GM21723 (cell line): ENCODE results near the gene DPP4.

Experiments used
- ATAC-seq: cut with Tn5 transposase; IDR thresholded peaks from one replicate; pipeline ENCODE4 v1.9.1; 2021; ENCODE audit warnings: mild to moderate bottlenecking, moderate library complexity; ENCODE audit not compliant: unreplicated experiment

The DPP4 gene

DNA sequence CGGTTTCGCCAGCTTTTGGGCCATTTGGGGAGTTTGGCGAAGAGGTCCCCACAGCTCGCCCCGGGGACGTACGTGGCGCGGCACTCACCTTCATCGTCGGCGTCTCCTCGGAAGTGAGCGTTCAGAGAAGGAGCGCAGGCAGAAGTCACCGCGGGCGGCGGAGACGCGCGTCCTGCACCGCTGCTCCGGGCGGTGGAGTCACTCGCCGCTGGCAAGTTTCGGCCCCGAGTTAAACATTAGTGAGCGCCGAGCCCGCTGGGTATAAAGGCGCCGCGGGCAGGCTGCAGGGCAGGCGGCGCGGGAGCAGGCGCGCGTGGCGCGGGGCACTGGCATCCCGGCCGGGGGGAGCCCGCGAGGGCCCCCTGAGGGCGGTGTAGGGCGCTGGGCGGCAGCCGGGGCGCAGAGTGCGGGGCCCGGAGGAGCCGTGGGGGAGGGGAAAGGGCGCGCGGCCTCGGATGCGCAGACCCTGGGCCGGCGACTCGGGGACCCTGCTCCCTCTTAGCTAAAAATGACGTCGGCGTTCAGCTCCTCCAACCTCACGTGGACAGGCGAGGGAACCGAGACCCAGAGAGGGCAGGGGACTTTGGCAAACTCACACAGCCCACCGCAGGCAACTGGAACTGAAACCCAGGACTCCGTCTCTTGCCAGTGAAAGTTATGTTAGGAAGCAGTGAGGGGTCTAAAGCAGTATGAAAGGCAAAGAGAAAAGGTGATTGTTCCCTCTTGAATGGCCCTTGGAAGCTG is at the start of gene DPP4:
DPP4 (minus strand) TSS at position 328 of the 744 bp plus-strand sequence; CDS start at position 94, 234 bp downstream.
- peak; percentile 88 for ATAC-seq

DNA sequence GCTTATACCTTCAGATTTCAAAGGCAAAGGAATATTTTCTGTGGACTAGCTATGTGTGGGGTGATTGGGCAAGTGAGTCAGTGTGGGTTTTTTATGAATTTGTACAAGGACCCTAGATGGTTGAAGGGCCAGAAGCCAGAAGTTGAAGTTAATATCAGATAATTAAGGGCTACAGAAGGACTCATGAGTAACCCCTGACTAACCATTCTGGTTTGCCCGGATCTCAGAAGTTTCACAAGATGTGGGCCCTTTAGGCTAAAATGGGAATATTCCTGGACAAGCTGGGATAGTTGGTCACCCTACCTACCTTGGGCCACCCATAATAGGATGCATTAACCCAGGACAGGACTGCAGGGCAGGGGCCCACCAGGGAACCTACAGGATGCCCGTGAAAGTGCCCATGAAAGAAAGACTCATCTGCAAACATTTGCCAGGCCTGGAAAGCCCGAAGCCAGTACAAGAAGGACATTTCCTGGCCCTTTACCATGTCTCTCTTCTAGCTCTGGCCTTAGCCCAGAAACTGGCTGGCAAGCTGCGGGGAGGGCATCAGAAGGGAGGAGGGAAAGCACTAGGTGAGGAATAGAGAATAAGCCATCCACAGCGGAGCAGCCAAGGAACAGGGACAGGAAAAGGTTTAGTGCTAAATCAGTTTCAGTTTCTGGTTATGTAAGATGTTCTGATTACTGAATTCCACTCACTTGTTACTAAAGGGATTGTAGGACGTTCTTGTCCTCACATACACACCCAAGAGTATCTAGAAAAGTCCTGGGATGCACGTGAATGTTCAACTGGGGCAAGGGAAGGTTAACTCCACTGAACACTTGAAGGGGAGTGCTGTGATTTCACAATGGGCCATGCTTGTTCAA is 44.4 kb upstream of the DPP4 start:
- ATAC-seq: no peak

DNA sequence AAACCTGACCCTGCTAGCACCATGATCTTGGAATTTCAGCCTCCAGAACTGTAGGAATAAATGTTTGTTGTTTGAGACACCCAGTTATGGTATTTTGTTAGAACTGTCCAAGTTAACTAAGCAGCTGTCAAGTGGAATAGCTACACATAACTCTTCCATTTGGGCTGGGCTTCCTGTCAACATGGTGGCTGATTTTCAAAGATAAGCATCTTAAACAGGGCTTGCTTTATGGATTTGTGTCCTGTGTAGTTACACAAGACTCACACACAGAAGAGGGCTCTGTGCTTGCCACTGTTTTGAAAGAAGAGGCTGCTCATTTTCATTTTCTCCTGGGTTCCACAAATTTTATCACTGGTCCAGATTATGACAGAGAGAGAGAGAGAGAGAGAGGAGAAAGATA is 42.3 kb upstream of the DPP4 start:
- no peak for ATAC-seq

DNA sequence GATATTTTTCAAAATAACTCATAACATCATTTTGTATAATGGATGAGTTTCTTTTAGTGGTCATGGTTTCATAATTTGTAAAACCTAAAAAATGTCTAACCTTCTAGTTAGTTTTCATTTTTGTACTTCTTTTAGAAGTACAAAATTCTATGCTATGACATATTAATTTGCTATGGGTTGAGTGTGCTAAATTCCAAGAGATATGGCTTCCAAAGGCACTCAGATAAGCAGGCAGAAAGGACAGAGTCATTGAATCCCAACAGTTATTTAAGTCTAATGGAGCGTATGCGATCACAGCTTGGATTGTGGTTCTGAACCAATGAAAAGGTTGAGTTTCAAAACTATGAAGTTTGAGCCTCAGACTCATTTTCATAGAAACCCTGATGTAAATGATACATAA is 41.1 kb upstream of the DPP4 start:
- ATAC-seq: no peak

DNA sequence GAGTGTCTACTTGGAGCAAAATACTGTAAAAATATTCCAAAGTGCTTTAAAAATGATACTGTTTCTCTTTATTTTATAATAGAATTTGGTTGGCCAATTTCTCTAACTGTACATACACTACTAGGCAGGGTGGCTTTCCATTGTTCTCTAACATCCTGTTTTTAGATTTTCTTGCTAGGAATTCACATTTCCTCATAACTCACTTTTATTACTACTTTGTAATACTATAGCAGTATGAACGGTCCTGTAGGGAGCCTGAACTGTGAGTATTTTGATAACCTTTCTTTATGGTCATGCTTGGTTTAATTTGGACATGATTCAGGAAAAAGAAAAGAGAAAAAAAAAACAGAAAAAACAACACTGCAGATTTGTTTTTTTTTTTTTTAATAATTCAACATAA is 40.3 kb upstream of the DPP4 start:
- ATAC-seq: no peak

DNA sequence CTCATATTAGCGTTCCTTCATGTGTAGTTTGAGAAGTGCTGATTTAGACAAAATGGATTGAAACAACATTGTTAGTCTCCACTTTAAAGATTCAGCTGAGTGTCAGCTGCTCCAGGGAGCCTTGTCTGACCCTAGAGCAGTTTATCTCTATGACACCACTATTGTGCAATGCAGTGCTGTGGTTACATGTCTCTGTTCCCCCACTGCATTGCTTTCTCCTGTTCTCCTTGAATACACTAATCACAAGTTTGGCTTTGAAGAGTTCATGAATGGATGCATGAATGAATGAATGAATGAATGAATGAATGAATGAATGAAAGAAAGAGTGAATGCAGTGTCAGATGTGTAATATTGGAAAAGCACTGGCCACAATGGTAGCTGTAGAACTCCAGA is 39.8 kb upstream of the DPP4 start:
- ATAC-seq: no peak

DNA sequence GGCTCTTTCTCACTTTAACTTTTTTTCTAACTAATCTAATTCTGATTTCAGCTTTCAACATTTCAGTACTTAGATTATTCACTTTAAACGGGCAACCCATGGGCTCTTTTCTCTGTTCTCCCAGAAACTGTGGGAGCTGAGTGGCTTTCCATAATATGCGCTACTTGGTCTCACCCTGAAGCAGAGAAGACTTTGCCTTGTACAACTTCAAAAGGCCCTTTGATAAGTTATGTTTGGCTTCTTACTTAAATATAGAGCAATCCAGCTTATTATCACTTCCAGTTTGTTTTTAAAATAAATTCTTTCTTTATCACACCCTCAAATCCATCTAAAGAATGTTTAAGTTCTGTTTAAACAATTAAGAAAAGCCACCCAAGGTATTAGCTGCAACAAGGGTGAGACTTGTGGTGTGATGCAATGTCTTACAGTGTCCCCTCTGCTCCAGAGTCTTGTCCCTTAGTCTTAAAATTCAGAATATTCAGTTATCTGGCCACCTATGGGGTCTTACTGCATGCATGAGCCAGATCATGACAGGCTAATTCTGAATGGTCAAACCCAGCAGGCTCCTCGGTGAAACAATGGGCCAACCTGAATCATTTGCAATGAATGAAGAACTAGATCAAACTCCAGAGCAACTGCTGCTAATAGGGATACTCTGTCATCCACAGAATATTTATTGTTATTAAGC is 39.2 kb upstream of the DPP4 start:
- ATAC-seq: no peak

DNA sequence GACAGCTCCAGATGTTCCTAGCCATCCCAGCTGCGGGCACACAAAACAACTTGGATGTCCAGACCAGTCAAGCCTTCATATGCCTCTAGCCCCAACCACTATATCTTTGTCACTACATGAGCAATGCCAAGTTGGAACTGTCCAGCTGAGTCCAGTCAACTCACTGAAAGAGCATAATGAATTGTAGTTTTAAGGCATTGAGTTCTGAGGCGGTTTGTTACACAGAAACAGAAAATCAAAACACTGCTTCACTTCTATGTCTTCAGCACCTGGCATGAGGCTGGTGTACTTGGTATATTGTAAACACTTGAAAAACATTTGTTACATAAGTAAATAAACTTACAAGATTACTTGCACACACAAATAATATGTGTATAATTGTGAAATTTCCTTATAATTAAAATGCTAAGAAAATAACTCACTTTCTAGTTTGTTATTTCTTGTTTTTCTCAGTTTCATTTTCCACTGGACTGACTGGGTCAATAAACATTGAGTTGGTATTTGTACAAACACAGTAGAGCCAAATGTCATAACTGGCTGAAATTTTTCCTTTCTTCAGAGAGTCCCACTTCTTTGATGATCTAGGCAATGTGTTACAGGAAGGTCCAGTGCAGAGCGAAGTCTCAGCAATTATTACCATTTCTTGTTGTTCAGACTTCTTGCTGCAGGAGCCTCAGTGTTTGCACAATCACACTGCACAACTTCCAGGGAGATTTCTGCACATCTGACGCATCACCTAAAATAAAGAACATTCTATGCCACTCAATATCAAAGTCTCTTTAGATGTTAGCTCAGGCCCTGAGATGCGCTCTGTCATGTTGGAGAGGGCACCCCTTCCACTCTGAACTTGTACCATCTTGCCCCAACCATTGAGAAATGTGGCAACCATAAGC is 38.2 kb upstream of the DPP4 start:
- ATAC-seq: no peak

DNA sequence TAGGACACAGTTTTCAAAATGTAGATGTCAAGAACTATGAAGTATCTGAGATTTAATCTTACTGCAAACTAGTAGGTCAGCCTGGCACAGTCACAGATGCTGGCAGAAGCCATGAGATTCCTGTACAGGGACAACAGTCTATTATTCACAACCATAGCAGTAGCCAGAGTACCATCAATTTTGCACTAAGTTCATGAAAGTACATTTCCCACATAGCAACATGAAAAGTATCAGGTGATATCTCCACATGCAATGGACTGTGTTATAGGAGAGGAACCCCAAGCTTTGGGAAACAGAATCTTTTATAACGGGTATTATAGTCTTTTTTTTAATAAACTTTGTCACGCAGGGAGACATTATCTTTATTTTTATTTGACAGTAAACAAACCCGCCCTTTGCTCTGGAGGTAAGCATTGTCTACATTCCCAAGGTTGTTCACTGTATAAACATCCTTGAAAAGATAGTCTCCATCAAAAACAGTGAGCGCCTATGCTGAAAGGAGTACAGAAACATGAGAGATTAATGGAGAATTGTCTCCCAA is 33.4 kb upstream of the DPP4 start:
- ATAC-seq: no peak

DNA sequence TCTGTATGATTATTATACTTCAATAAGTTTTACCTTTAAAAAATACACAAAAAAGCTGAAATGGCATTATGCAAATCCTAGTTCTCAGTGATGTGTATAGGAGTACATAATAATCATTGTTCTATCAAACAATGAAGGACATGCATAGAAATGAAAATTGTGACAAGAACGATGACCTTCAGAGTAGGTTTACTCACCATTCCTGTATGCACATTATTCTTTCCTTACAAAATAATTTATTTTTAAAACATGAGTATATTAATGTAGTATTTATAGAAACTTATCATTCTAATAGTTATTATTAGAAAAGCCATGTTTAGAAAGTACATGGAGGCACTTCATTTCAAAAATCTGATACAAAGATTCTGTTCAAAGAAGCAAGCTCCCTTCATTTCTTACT is 32.7 kb upstream of the DPP4 start:
- no peak for ATAC-seq

DNA sequence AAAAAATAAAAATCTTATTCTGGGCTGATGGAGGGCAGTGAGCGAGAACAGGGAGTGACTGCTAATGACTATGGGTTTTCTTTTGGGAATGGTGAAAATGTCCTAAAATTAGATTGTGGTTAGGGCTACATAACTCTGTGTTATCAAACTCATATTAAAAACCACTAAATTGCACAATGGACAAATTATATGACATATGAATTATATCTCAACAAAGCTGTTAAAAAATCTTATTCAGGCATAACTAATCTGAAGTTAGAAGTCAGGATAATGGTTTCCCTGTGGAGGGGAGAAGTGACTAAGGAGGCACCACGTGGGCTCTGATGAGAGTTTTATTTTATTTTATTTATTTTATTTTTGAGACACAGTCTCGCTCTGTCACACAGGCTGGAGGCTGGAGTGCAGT is 32.1 kb upstream of the DPP4 start:
- ATAC-seq: no peak

DNA sequence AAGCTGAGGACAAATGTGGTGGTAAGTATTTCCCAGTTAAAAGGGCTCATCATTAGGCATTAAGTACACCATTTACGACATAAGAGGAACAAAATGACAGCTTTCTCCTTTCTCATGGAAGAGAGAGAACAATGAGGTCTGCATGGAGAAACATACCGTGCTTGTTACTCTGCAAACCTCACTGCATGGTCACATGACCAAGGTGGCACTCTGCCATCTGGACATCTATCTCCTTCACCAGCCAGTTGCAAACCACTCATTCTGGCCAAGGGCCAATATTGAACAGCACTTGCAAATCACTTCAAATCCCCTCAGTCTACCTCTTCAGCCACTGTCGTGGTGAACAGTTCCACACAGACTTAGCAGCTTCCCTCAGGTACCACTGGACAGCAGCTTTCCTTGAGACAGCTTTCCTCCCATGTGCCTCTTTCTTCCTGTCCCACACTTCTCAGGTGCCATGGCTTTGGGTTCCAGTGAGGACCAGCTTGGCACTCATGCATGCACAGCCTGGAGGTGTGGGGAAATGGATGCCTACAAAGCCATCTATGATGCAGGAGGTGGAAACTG is 29.5 kb upstream of the DPP4 start:
- ATAC-seq: no peak

DNA sequence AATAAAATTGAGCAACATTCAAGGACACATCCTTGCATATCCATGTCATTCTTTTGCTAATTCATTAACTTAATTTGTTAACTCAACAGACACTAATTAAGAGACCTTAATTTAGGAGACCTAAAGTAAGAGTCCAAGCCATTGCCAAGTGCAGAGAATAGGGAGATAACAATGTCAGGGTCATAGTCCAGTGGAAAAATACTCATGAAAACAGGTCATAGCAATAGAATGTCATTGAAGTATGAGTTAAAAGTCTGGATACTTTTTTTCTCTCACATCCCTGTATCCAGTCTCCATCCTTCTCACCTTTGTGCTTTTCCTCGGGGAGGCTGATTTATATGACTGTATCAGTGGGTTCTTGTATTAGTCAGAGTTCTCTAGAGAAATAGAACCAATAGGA is 26.6 kb upstream of the DPP4 start:
- ATAC-seq: no peak

DNA sequence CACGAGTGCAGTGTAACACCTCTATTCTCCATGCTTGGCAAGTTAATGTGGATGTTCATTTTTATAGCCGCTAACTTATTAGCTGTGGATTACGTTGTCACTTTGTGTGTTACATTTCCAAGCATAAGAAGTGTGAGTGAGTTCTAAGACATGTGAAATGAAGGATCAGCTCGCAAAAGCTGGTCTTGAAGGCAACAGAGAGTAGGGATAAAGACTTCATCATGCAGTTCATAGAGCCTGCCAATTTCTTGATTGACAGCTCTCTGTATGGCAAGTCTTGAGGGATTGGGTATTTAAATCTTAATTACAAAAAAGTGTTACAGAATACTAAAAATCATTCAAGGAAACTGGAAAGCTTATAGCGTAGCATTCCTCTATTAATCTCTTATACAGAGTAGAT is 25.8 kb upstream of the DPP4 start:
- no peak for ATAC-seq

DNA sequence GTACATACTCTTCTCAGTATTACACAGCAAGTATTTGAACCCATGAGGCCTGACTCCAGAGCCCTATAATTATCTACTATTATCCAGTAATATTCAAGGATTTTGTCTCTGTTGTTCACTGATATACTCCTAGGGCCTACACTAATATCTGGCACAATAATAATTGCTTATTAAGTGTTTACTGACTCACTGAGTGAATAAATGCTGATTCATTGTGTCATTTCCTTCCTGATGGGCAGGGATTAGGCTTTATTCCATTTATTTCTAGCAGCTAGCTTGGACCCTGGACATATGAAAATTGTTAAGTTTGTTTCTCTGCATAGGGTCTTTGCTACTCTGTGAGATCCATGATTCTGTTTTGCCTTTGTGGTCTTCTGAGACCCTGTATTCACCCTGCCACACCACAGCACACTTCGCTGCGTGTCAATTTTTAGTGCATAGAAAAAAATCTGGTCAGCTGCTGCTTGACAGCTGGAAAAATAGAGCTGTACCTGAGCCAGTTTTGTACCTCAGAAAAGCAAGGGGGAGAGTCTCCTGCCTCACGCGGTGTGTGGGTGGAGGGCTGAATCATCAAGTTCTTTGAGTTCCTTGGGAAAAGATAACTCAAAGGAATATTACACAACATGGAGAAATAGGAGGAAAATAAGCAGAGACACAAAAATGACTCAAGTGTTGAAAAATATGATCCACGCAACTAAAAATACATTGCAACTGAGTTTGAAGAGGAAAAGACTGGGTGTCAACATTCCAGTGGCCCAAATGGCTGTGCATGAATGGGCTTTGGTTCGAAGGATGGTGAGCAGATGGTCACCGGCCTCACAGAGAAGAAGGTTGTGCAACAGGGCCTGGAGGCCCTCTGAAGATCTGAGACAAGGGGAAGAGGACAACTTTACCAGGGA is 18.9 kb upstream of the DPP4 start:
- no peak for ATAC-seq

DNA sequence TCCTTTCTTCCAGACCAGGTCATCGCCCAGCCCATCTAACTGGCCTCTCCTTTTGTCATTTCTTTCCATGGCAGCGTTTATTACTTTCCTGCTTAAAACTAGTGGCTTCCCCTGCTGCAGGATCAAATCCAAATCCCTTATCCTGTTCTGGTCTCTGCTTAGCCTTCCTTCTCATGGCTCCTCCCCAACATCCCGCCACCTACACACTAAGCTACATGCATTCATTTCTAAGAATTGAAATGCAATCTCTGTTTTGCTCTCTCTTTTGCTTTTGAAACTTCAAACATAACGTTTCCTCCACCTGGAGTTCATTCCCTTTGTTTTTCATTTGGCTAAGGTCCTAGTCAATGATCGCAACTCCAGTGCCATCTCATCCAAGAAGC is 18.0 kb upstream of the DPP4 start:
- no peak for ATAC-seq

DNA sequence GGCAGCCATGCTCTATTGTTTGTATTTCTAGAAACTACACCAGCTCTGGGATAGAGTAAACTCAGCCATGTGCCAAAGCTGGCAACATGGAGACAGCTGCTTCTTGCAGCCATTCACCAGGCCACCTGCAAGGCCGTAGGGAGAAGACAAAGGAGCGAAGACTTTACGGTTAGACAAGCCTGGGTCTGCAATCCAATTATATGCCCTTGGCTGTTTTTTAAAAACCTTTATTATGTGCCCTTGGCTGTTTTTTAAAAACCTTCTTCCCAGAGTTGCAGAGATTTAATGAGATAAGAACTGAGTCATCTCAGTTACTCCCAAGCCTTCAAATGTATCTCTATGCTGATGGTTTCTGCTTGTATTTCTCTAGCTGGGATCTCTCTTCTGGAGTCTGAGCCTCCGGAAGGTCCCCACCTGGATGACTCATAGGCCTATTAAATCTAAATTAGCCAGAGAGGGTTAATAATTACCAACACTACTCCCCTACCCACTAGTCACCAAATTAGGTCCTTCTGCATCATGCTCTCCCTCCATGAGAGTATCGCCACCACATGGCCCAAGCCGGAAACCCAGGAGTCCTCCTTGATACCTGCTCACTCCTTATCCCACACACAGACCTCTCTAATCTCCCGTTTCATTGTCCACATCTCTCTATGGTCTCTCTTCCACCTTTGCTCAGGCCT is 17.5 kb upstream of the DPP4 start:
- ATAC-seq: no peak

DNA sequence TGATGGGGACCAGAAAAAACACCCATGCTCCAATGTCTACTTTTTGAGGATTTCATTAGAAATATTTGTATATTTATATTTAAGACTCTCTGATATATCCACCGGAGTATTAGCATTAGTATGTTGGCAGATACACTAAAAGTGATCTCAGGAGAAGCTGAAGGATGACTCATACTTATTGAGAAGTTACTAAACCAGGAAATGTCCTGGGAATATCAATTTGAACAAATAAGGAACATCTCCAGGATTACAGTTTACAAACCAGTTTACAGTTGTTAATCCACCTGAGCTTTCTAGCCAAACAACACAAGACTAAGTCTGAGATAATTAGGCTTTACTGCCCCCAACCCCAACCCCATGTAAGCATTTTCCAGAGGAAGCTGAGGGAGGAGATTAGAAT is 16.1 kb upstream of the DPP4 start:
- no peak for ATAC-seq

DNA sequence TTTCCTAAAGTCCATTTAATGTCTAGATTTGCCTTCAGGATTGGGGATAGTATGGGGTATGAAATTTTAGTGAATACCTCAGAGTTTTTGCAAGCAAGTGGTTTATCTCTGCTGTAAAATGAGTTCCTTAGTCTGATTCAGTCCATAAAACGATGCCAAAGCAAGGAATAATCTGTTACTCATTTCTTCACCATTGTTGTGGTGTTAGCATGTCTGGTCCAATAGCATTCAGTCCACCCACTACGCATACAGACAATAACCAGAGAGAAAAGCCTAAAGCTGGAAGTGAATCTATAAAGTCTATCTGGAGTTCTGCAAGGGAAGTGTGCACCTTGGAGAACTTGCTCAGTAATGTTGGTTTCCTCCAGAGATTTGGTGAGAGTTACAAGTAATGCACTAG is 12.9 kb upstream of the DPP4 start:
- no peak for ATAC-seq
